ENCODE results near the gene ZBTB20.

Gene ZBTB20

GRCh38 chr3:114928989-114929640, 218.0 kb downstream of the ZBTB20 start:
- Histone ChIP-seq H3K4me1 (ENCODE audit: insufficient read depth, low read length) (no peaks in the 10 kb centered on the region), H3K9ac (ENCODE audit: low read depth, low read length) (no peak overlapping the region), H3K36me3 (ENCODE audit: insufficient read depth, low read length) (no peaks in the 10 kb centered on the region), H3K9me3 (ENCODE audit: control insufficient read depth, insufficient read depth, low read length) (no peaks in the 10 kb centered on the region)

GRCh38 chr3:114904633-114905032, 242.5 kb downstream of the ZBTB20 start:
- Histone ChIP-seq H3K9ac (ENCODE audit: low read depth, low read length) (no peak overlapping the region), H3K36me3 (ENCODE audit: insufficient read depth, low read length) (no peaks in the 10 kb centered on the region), H3K4me1 (ENCODE audit: insufficient read depth, low read length) (peaks cover 7% of the 10 kb centered on the region; the same call in 1 of the 2 replicates), H3K9me3 (ENCODE audit: control insufficient read depth, insufficient read depth, low read length) (no peaks in the 10 kb centered on the region)

- H3K9ac ChIP-seq (ENCODE audit: low read depth, low read length) = no peak overlapping the region
- H3K4me1 ChIP-seq (ENCODE audit: insufficient read depth, low read length) = peaks cover 7% of the 10 kb centered on the region; the same call in 1 of the 2 replicates
- no peaks in the 10 kb centered on the region for H3K36me3 ChIP-seq (ENCODE audit: insufficient read depth, low read length)
- no peaks in the 10 kb centered on the region for H3K9me3 ChIP-seq (ENCODE audit: control insufficient read depth, insufficient read depth, low read length)
Measured at GRCh38 chr3:114903213-114903612, 243.9 kb downstream of the ZBTB20 start.

GRCh38 chr3:114902691-114903101, 244.4 kb downstream of the ZBTB20 start:
- Histone ChIP-seq H3K36me3 (ENCODE audit: insufficient read depth, low read length) (no peaks in the 10 kb centered on the region), H3K9me3 (ENCODE audit: control insufficient read depth, insufficient read depth, low read length) (no peaks in the 10 kb centered on the region), H3K4me1 (ENCODE audit: insufficient read depth, low read length) (peaks cover 7% of the 10 kb centered on the region; the same call in 1 of the 2 replicates), H3K9ac (ENCODE audit: low read depth, low read length) (no peak overlapping the region)

- Histone ChIP-seq H3K4me1 (ENCODE audit: insufficient read depth, low read length) (peaks cover 7% of the 10 kb centered on the region; the same call in 1 of the 2 replicates), H3K9ac (ENCODE audit: low read depth, low read length) (no peak overlapping the region), H3K9me3 (ENCODE audit: control insufficient read depth, insufficient read depth, low read length) (no peaks in the 10 kb centered on the region), H3K36me3 (ENCODE audit: insufficient read depth, low read length) (no peaks in the 10 kb centered on the region)
Measured at GRCh38 chr3:114900908-114901307, 246.2 kb downstream of the ZBTB20 start.

GRCh38 chr3:114899186-114899931, 247.7 kb downstream of the ZBTB20 start:
- Histone ChIP-seq H3K4me1 (ENCODE audit: insufficient read depth, low read length) (peaks cover 7% of the 10 kb centered on the region; the same call in 1 of the 2 replicates), H3K9me3 (ENCODE audit: control insufficient read depth, insufficient read depth, low read length) (no peaks in the 10 kb centered on the region), H3K36me3 (ENCODE audit: insufficient read depth, low read length) (no peaks in the 10 kb centered on the region), H3K9ac (ENCODE audit: low read depth, low read length) (no peak overlapping the region)

GRCh38 chr3:114896978-114897377, 250.1 kb downstream of the ZBTB20 start:
- Histone ChIP-seq H3K9me3 (ENCODE audit: control insufficient read depth, insufficient read depth, low read length) (no peaks in the 10 kb centered on the region), H3K9ac (ENCODE audit: low read depth, low read length) (no peak overlapping the region)

GRCh38 chr3:114893361-114893760, 253.7 kb downstream of the ZBTB20 start:
- H3K4me1 ChIP-seq (ENCODE audit: insufficient read depth, low read length) = no peaks in the 10 kb centered on the region
- H3K36me3 ChIP-seq (ENCODE audit: insufficient read depth, low read length) = no peaks in the 10 kb centered on the region
- H3K9ac ChIP-seq (ENCODE audit: low read depth, low read length) = no peak overlapping the region
- H3K9me3 ChIP-seq (ENCODE audit: control insufficient read depth, insufficient read depth, low read length) = no peaks in the 10 kb centered on the region

More at GRCh38 chr3:114896978-114897377, 250.1 kb downstream of the ZBTB20 start:
- Histone ChIP-seq H3K4me1 (ENCODE audit: insufficient read depth, low read length) (no peaks in the 10 kb centered on the region), H3K36me3 (ENCODE audit: insufficient read depth, low read length) (no peaks in the 10 kb centered on the region)

- H3K9me3 ChIP-seq (ENCODE audit: control insufficient read depth, insufficient read depth, low read length) = no peaks in the 10 kb centered on the region
- no peak overlapping the region for H3K9ac ChIP-seq (ENCODE audit: low read depth, low read length)
- no peaks in the 10 kb centered on the region for H3K36me3 ChIP-seq (ENCODE audit: insufficient read depth, low read length)
- H3K4me1 ChIP-seq (ENCODE audit: insufficient read depth, low read length) = no peaks in the 10 kb centered on the region
Measured at GRCh38 chr3:114892880-114893279, 254.2 kb downstream of the ZBTB20 start.

- no peak overlapping the region for H3K9ac ChIP-seq (ENCODE audit: low read depth, low read length)
- H3K36me3 ChIP-seq (ENCODE audit: insufficient read depth, low read length) = no peaks in the 10 kb centered on the region
- H3K4me1 ChIP-seq (ENCODE audit: insufficient read depth, low read length) = no peaks in the 10 kb centered on the region
- H3K9me3 ChIP-seq (ENCODE audit: control insufficient read depth, insufficient read depth, low read length) = no peaks in the 10 kb centered on the region
Measured at GRCh38 chr3:114892131-114892879, 254.8 kb downstream of the ZBTB20 start.

- no peaks in the 10 kb centered on the region for H3K36me3 ChIP-seq (ENCODE audit: insufficient read depth, low read length)
Measured at GRCh38 chr3:114887806-114888205, 259.3 kb downstream of the ZBTB20 start.

GRCh38 chr3:114886905-114887304, 260.2 kb downstream of the ZBTB20 start:
- Histone ChIP-seq H3K9me3 (ENCODE audit: control insufficient read depth, insufficient read depth, low read length) (no peaks in the 10 kb centered on the region), H3K9ac (ENCODE audit: low read depth, low read length) (no peak overlapping the region), H3K4me1 (ENCODE audit: insufficient read depth, low read length) (no peaks in the 10 kb centered on the region), H3K36me3 (ENCODE audit: insufficient read depth, low read length) (no peaks in the 10 kb centered on the region)

More at GRCh38 chr3:114887806-114888205, 259.3 kb downstream of the ZBTB20 start:
- no peaks in the 10 kb centered on the region for H3K9me3 ChIP-seq (ENCODE audit: control insufficient read depth, insufficient read depth, low read length)
- no peaks in the 10 kb centered on the region for H3K4me1 ChIP-seq (ENCODE audit: insufficient read depth, low read length)
- no peak overlapping the region for H3K9ac ChIP-seq (ENCODE audit: low read depth, low read length)

- Histone ChIP-seq H3K9ac (ENCODE audit: low read depth, low read length) (no peak overlapping the region), H3K4me1 (ENCODE audit: insufficient read depth, low read length) (peaks cover 3% of the 10 kb centered on the region), H3K36me3 (ENCODE audit: insufficient read depth, low read length) (no peaks in the 10 kb centered on the region), H3K9me3 (ENCODE audit: control insufficient read depth, insufficient read depth, low read length) (no peaks in the 10 kb centered on the region)
Measured at GRCh38 chr3:114884213-114884923, 262.7 kb downstream of the ZBTB20 start.

GRCh38 chr3:114880078-114880477, 267.0 kb downstream of the ZBTB20 start:
- Histone ChIP-seq H3K36me3 (ENCODE audit: insufficient read depth, low read length) (no peaks in the 10 kb centered on the region), H3K9me3 (ENCODE audit: control insufficient read depth, insufficient read depth, low read length) (no peaks in the 10 kb centered on the region), H3K9ac (ENCODE audit: low read depth, low read length) (no peak overlapping the region), H3K4me1 (ENCODE audit: insufficient read depth, low read length) (peaks cover 16% of the 10 kb centered on the region)

Data from ES-I3 (cell line).